ENCODE data around the gene PCDHA3. TPM values are rescaled to one million over a fixed set of nuclear protein-coding genes. Genes with fewer than 3 reads are reported as not detected.
"Not testable (repeated sequence)": the region's sequence is repeated elsewhere in the genome, so short reads cannot be mapped to it uniquely, and the experiment has no call there.

Gene PCDHA3
- total and polyA plus RNA-seq, 4 donors = 0.07 to 0.74 (median 0.26) TPM

DNA sequence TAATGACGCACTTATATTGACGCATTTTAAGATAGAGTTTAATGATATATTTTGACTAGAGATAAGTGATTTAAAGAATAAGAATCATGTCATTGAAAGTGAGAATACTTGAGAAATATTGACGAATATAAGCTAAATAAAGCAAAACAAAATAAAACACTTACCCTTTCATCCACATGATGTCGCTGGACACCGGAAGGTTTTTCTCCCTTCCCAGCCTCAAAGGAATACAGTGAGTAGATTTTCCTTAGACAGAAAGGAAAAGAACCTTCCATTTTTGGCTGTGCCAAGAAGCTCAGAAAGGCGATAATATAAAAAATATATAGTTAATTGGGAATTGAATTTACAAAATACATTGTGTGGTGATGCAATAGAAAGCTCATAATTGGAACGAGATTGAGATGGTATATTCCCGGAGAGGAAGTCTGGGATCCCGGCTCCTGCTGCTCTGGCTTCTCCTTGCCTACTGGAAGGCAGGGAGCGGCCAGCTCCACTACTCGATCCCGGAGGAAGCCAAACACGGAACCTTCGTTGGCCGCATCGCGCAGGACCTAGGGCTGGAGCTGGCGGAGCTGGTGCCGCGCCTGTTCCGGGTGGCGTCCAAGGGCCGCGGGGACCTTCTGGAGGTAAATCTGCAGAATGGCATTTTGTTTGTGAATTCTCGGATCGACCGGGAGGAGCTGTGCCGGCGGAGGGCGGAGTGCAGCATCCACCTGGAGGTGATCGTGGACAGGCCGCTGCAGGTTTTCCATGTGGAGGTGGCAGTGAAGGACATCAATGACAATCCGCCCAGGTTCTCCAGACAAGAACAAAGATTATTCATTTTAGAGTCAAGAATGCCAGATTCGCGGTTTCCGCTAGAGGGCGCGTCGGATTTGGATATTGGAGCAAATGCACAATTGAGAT lies 20.8 kb downstream of the PCDHA3 start, which contains the start of gene PCDHA5:
TSS of gene PCDHA5 (plus strand) at position 239 of the 906 bp plus-strand sequence.
- ATAC-seq (ENCODE audit: insufficient read depth, low FRiP score) = no peak
- no peaks in the 10 kb centered on the region for H3K27me3 ChIP-seq (ENCODE audit: control insufficient read depth in 3 of 3, insufficient read depth in 3 of 3, low read length in 2 of 3)
- H3K36me3 ChIP-seq (ENCODE audit: control insufficient read depth in 4 of 4, insufficient read depth in 4 of 4, low read length in 4 of 4) = no peaks in the 10 kb centered on the region
- peak in 1 of 3 donors; percentile 10 for DNase-seq
- H3K4me3 ChIP-seq = no peak within 1 kb of the TSS
- no peak for TF ChIP-seq CTCF (IDR thresholded peaks at IDR 0.05; ENCODE audit: control extremely low read depth, extremely low read depth)
- no peak within 1 kb of the TSS for H3K9ac ChIP-seq (ENCODE audit: insufficient read depth in 1 of 2, low read length in 2 of 2)
- 25 to 37% methylated on average over 39 of the region's 39 CpGs for WGBS, 2 donors
- H3K9me3 ChIP-seq (ENCODE audit: control insufficient read depth in 4 of 4, insufficient read depth in 3 of 4, low read length in 3 of 4) = peaks cover 0 to 21% (median 0%) of the 10 kb centered on the region in 4 donors
- H3K27ac ChIP-seq (ENCODE audit: low read depth in 1 of 2, low read length in 1 of 2) = no peak within 1 kb of the TSS
- no peaks in the 10 kb centered on the region for H3K4me1 ChIP-seq (ENCODE audit: control insufficient read depth in 5 of 5, insufficient read depth in 5 of 5, low read length in 5 of 5)

GRCh38 chr5:140822281-140822629 lies 21.4 kb downstream of the PCDHA3 start:
- Histone ChIP-seq H3K4me1 (ENCODE audit: control insufficient read depth in 5 of 5, insufficient read depth in 5 of 5, low read length in 5 of 5) (no peaks in the 10 kb centered on the region), H3K9me3 (ENCODE audit: control insufficient read depth in 4 of 4, insufficient read depth in 3 of 4, low read length in 3 of 4) (peaks cover 0 to 19% (median 0%) of the 10 kb centered on the region in 4 donors), H3K9ac (ENCODE audit: insufficient read depth in 1 of 2, low read length in 2 of 2) (no peak overlapping the region), H3K36me3 (ENCODE audit: control insufficient read depth in 4 of 4, insufficient read depth in 4 of 4, low read length in 4 of 4) (no peaks in the 10 kb centered on the region), H3K4me3 (no peak overlapping the region), H3K27ac (ENCODE audit: low read depth in 1 of 2, low read length in 1 of 2) (no peak overlapping the region), H3K27me3 (ENCODE audit: control insufficient read depth in 3 of 3, insufficient read depth in 3 of 3, low read length in 2 of 3) (no peaks in the 10 kb centered on the region)
- WGBS, 2 donors = 25 to 27% methylated on average over 6 of the region's 6 CpGs
- DNase-seq = no peak
- no peak for TF ChIP-seq CTCF (IDR thresholded peaks at IDR 0.05; ENCODE audit: control extremely low read depth, extremely low read depth)
- ATAC-seq (ENCODE audit: insufficient read depth, low FRiP score) = no peak

- not testable (repeated sequence) for H3K27me3 ChIP-seq (ENCODE audit: control insufficient read depth in 3 of 3, insufficient read depth in 3 of 3, low read length in 2 of 3); ATAC-seq (ENCODE audit: insufficient read depth, low FRiP score); H3K27ac ChIP-seq (ENCODE audit: low read depth in 1 of 2, low read length in 1 of 2); H3K36me3 ChIP-seq (ENCODE audit: control insufficient read depth in 4 of 4, insufficient read depth in 4 of 4, low read length in 4 of 4); DNase-seq; H3K9ac ChIP-seq (ENCODE audit: insufficient read depth in 1 of 2, low read length in 2 of 2); H3K4me3 ChIP-seq; H3K4me1 ChIP-seq (ENCODE audit: control insufficient read depth in 5 of 5, insufficient read depth in 5 of 5, low read length in 5 of 5)
- peaks cover 0 to 20% (median under 1%) of the 10 kb centered on the region in 4 donors for H3K9me3 ChIP-seq (ENCODE audit: control insufficient read depth in 4 of 4, insufficient read depth in 3 of 4, low read length in 3 of 4)
- WGBS, 2 donors = 50 to 58% methylated on average over 48 of the region's 48 CpGs
Measured at GRCh38 chr5:140822969-140823368, 22.1 kb downstream of the PCDHA3 start.

- no peak for DNase-seq
- H3K9ac ChIP-seq (ENCODE audit: insufficient read depth in 1 of 2, low read length in 2 of 2) = no peak overlapping the region
Measured at GRCh38 chr5:140823475-140823874, 22.6 kb downstream of the PCDHA3 start.

More at GRCh38 chr5:140823475-140823874, 22.6 kb downstream of the PCDHA3 start:
- ATAC-seq (ENCODE audit: insufficient read depth, low FRiP score) = no peak
- no peak overlapping the region for H3K27ac ChIP-seq (ENCODE audit: low read depth in 1 of 2, low read length in 1 of 2)
- 55 to 62% methylated on average over 35 to 38 of the region's 38 CpGs for WGBS, 2 donors
- peaks cover 0 to 4% (median 0%) of the 10 kb centered on the region in 3 donors for H3K27me3 ChIP-seq (ENCODE audit: control insufficient read depth in 3 of 3, insufficient read depth in 3 of 3, low read length in 2 of 3)
- H3K36me3 ChIP-seq (ENCODE audit: control insufficient read depth in 4 of 4, insufficient read depth in 4 of 4, low read length in 4 of 4) = no peaks in the 10 kb centered on the region
- H3K9me3 ChIP-seq (ENCODE audit: control insufficient read depth in 4 of 4, insufficient read depth in 3 of 4, low read length in 3 of 4) = peaks cover 0 to 24% (median 3%) of the 10 kb centered on the region in 4 donors
- no peaks in the 10 kb centered on the region for H3K4me1 ChIP-seq (ENCODE audit: control insufficient read depth in 5 of 5, insufficient read depth in 5 of 5, low read length in 5 of 5)
- TF ChIP-seq CTCF (IDR thresholded peaks at IDR 0.05; ENCODE audit: control extremely low read depth, extremely low read depth) = no peak
- H3K4me3 ChIP-seq = no peak overlapping the region
